HG03432 (cell line): ENCODE results near the gene TTLL5.

ENCODE experiments used
- ATAC-seq: cut with Tn5 transposase; IDR thresholded peaks from one replicate; pipeline ENCODE4 v1.9.1; 2021; ENCODE audit warnings: mild to moderate bottlenecking, moderate library complexity; ENCODE audit not compliant: unreplicated experiment

TTLL5 gene, protein sequence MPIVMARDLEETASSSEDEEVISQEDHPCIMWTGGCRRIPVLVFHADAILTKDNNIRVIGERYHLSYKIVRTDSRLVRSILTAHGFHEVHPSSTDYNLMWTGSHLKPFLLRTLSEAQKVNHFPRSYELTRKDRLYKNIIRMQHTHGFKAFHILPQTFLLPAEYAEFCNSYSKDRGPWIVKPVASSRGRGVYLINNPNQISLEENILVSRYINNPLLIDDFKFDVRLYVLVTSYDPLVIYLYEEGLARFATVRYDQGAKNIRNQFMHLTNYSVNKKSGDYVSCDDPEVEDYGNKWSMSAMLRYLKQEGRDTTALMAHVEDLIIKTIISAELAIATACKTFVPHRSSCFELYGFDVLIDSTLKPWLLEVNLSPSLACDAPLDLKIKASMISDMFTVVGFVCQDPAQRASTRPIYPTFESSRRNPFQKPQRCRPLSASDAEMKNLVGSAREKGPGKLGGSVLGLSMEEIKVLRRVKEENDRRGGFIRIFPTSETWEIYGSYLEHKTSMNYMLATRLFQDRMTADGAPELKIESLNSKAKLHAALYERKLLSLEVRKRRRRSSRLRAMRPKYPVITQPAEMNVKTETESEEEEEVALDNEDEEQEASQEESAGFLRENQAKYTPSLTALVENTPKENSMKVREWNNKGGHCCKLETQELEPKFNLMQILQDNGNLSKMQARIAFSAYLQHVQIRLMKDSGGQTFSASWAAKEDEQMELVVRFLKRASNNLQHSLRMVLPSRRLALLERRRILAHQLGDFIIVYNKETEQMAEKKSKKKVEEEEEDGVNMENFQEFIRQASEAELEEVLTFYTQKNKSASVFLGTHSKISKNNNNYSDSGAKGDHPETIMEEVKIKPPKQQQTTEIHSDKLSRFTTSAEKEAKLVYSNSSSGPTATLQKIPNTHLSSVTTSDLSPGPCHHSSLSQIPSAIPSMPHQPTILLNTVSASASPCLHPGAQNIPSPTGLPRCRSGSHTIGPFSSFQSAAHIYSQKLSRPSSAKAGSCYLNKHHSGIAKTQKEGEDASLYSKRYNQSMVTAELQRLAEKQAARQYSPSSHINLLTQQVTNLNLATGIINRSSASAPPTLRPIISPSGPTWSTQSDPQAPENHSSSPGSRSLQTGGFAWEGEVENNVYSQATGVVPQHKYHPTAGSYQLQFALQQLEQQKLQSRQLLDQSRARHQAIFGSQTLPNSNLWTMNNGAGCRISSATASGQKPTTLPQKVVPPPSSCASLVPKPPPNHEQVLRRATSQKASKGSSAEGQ (N-terminal part only)

DNA sequence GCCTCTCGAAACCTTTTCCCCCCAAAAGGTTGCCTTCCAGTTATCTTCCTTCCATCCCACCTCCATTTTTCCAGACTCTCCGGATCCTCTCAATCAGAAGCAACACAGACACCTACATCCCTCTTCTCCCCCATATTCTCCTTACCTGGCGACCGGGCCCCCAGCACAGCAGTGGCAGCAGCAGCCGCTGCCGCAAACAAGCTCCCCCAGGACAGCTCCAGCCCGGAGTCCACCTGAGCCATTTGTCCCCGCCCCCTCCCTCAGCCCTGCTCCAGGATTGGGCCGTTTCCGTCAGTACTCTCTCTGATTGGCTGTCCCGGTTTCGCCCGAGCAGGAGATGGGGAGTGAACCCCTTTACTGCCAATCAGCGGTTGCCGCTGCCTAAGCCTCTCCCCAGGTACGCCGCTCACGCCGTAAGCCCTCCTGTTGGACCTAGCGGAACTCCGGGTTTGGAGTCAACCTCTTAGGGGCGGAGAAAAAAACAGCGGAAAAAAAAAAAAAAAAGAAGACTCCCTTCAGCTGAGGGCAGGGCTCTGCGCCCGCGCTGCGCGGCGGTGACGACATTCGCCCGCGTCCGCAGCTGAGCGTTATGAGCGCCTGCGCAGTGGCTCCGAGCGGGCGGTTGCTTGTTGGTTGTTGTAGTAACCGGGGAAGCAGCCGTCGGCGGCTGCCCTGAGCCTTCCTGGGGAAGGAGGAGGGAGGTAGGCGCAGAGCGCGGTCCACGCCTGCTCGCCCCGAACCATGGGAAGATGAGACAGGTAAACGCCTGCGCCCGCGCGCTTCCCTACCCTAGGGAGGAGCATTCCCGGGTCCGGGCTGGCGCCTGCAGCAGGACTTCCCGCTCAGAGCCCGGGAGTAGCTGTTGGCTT, at the start of gene TTLL5, which contains the start of gene ERG28:
TTLL5 (plus strand) TSS at position 617 of the 869 bp plus-strand sequence. CDS start 1,904 bp downstream, outside the sequence.
ERG28 (minus strand) TSS at position 247 of the 869 bp plus-strand sequence. CDS start 3,374 bp downstream, outside the sequence.
- peak; percentile 95 for ATAC-seq

- ATAC-seq: no peak
These were observed 48.9 kb upstream of the TTLL5 start for GRCh38 chr14:75612157-75612556.

GRCh38 chr14:75614179-75614578, 46.9 kb upstream of the TTLL5 start:
- no peak for ATAC-seq

DNA sequence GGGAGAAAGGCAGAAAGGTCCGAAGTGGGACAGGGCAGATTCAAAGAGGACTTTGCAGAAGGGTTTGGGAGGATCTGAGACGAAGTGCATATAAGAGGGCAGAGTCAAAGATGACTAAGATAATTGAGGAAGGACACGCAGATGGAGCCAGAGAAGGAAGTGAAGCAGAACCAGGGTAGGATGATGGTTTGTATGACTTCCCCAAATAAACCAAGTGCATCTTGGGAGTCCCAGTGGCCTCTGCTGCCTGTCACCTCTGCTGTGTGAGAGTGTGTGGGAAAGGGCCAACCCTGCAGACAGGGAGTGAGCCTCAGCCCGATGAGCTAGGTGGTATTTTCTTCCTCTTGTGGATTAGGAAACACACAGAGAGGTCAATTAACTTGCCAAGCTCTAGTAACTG, 45.8 kb upstream of the TTLL5 start:
- ATAC-seq: no peak

- no peak for ATAC-seq
These were observed 41.5 kb upstream of the TTLL5 start for GRCh38 chr14:75619548-75619947.

GRCh38 chr14:75625034-75625433, 36.0 kb upstream of the TTLL5 start:
- ATAC-seq: no peak

DNA sequence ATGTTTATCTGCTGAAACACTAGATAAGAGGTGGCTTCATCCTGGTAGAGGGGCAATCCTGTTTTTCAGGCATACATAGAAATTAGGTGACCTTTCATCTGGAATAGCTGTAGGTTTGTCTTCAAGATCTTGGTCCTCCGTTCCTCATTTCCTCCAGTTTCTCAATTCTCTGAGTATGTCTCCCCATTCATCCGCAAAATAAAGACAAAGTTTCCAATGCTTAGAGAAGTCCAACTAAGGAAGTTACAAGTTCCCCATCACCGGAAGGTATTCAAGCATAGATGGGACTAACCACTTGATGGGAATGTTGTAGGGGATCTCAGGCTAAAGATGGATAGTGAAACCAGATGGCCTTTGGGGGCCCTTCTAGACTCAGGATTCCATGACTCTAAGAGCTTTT, 34.6 kb upstream of the TTLL5 start:
- no peak for ATAC-seq

GRCh38 chr14:75626863-75627262, 34.2 kb upstream of the TTLL5 start:
- ATAC-seq: no peak

DNA sequence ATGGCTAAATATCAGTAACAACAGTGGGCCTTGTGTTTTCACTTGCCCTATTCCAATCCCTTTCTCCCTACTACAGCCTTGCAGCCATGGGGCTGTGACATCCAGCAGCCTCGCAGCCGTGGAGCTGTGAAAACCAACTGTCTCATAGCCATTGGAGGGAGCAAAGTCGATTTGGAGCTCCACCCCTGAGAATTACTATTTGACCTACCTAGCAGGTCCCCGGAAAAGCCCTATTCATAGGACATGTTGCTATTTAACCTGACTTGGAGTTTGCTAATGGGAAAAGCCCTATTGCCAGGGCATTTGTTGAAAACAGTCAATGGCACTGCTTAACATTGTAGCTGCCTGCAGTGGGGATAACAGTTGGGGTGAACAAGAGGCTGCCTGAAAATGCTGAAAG, 33.6 kb upstream of the TTLL5 start:
- ATAC-seq: no peak

- no peak for ATAC-seq
These were observed 32.2 kb upstream of the TTLL5 start for GRCh38 chr14:75628816-75629215.

DNA sequence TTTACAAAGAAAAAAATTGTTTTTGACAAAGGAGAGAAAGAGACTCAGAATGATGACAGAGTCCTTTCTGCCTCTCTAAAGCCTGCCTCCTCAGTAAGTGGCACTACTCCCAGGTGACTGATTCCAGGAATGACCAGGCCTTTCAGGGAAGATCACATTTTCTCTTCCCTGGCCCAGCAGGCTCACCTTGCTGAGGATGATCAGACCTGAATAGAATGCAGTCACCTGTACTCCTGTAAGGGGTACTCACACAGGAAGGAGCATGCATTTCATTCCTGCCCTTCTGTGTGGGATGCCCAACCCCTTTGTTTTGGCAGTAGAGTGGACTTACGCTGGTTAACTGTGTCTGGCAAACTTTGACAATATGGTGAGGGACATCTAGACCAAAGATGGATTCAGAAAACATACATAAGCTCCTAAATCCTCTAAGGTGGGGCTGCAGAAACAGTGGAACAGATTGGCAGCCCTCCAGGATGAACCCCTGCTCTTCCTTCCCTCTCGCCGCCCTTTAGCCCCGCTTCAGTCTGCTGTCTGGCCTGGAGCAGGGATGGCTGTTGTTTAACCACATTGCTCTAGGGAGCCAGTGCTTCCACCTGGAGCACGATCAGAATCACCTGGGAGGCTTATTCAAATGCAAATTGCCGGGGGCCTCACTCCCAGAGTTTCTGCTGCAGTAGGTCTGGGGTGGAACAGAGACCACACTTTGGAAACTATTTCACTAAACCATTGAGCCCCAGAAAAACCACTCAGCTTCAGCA, 30.2 kb upstream of the TTLL5 start:
- no peak for ATAC-seq

GRCh38 chr14:75631453-75631831, 29.6 kb upstream of the TTLL5 start:
- no peak for ATAC-seq

- no peak for ATAC-seq
These were observed 26.2 kb upstream of the TTLL5 start for GRCh38 chr14:75634848-75635247.

GRCh38 chr14:75636100-75636692, 24.9 kb upstream of the TTLL5 start:
- no peak for ATAC-seq

GRCh38 chr14:75640876-75641275, 20.2 kb upstream of the TTLL5 start:
- no peak for ATAC-seq

DNA sequence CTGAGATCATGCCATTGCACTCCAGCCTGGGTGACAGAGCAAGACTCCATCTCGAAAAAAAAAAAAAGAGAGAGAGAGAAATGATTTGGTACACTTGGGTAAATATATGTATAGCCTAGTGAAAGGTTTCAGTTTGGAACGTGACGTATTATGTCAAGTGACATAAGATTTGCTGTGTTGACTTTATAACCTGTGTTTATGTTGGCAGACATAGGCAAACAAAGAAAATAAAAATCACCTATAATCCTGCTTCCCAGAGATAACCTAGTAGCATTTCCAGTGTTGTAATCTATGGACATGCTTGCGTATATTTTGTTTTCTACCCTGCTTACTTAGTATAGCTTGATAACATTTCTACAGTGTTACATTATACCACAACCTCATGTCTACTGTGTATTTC, 17.1 kb upstream of the TTLL5 start:
- no peak for ATAC-seq

DNA sequence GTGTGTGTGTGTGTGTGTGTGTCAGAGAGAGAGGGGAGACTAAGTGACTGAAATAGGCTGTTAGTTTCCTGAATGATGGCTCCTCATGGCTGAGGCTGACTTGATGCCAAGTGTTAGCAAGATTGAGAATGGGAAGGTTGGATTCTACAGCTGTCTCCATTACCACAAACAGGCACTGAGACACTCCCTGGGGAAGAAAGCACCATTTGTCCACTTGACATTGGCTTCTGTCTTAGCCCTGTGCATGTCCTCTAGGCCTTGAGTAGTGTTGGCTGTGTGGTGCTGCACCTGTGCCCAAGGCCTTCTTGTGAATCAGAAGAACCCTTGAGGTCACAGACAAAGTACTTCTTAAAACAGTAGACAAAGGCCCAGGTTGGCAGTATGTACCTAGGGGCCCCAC, 16.0 kb upstream of the TTLL5 start:
- no peak for ATAC-seq

DNA sequence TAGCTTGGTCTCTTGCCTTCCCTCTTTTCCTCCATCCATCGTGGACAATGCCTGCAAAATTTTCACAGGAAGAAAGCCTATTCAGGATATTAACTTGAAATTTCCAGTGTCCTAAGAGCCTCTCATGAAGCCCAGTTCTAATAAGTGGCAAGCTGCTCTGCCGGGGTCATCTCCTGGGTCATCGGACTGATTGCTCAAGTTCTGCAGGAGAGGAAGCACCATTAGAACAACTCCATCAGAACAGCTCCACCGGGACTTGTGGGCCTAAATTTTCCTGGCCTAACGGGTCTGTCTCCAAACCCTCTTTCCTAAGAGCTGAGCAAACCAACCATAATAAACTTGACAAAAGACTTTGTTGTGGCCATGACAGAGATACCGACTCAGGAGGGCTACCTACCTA, 14.3 kb upstream of the TTLL5 start:
- ATAC-seq: no peak

DNA sequence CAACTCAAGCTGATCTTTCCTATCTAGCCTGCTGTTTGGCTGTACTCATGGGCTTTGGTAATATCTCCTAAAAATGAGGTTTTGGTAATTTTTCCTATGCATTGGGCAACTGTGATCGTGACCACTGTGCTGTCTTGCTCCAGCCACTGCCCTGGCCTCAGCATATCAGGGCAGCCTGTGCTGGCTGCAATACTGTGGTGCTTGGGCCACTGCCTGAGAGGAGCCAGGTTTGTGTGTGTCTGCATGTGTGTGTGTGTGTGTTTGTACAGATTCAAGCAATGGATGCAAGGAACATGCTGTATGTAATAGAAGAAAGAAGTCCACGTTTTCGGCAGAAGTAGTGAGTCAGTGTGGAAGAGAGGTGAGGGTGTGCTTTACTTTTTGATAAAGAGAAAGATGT, 13.4 kb upstream of the TTLL5 start:
- no peak for ATAC-seq
